ENCODE data around the gene P2RX2. TPM values are rescaled to one million over a fixed set of nuclear protein-coding genes. Genes with fewer than 3 reads are reported as not detected.

P2RX2 gene
- total RNA-seq, 2 donors from 2014 or later = not detected

DNA sequence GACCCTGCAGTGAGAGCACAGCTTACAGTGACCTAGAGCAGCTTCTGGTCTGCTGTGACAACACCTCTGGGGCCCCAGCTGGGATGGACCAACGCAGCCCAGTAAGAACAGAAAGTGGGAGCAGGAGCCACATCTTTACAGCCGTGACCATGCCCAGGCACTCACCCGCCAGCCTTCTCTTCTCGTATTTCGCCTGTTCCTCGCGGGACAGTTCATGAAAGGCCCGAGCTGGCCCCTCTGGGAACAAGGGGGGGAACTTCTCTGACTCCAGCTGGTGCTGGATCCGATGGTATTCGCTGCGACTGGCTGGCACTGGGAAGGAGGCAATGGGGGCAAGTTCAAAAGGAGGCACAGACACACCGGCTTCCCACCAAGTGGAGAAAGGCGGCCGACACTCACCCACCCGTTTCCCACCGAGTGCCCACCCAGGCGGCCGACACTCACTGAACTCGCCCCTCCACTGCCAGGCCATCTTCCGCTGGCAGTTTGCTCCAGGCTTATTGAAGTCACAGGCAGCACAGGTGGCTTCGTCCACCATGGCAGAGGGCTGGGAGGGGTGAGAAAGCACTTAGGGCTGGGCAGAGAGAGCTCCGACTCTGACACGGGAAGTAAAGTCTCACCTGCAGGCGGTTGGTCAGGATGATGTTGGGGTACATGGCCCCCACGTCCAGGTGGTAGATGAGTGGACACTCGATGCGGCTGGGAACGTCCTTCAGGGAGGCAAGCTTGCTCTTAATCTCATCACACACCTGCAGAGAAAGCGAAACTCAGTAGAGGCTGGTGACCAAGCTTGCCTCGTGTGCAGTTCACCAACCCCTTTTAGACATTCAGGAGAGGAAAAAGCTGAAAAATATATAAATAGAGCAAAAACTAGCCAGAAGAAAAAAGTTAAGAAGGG lies 49.9 kb downstream of the P2RX2 start:
- DNase-seq (ENCODE audit: low spot score) (no peak), ATAC-seq (ENCODE audit: insufficient number of reproducible peaks, low FRiP score, low read depth) (no peak)
- H3K36me3 ChIP-seq = peaks cover 51% of the 10 kb centered on the region

DNA sequence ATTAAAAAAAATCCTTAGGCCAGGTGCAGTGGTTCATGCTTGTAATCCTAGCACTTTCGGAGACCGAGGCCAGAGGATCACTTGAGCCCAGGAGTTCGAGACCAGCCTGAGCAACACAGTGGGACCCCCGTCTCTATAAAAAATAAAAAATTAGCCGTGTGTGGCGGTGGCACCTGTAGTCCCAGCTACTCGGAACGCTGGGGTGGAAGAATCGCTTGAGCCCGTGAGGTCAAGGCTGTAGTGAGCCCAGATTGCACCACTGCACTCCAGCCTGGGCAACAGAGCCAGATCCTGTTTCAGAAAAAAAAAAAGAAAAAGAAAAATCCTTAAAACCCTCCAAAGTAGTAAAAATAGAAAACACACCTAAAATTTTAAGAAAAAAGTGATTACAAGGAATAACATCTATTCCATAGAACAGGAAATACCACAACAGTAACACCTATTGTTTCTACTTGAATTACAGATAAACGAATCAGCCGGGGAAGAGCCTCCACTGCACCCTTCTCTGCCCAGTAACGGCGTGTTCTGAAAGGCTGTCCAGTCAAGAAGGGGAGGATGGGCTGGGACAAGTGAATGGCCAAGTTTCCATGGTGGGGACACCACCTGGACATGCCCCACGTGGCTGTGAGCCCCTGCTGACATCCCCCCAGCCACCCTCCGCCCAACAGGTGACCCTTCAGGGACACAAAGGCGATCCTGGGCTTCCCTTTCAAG lies 50.7 kb downstream of the P2RX2 start:
- Histone ChIP-seq H3K36me3 (peaks cover 44% of the 10 kb centered on the region), H3K27ac (no peak overlapping the region), H3K4me3 (no peak overlapping the region), H3K27me3 (replicated peaks; ENCODE audit: insufficient read depth) (no peaks in the 10 kb centered on the region), H3K9me3 (no peaks in the 10 kb centered on the region), H3K4me1 (ENCODE audit: control insufficient read depth in 1 of 2, low read depth in 2 of 2) (no peaks in the 10 kb centered on the region)
- ATAC-seq (ENCODE audit: insufficient number of reproducible peaks, low FRiP score, low read depth) = no peak
- no peak for DNase-seq (ENCODE audit: low spot score)
- TF ChIP-seq CTCF (IDR thresholded peaks at IDR 0.05) = no peak

More for the DNA sequence above, 49.9 kb downstream of the P2RX2 start:
- no peaks in the 10 kb centered on the region for H3K4me1 ChIP-seq (ENCODE audit: control insufficient read depth in 1 of 2, low read depth in 2 of 2)
- no peak for TF ChIP-seq CTCF (IDR thresholded peaks at IDR 0.05)
- no peak overlapping the region for H3K4me3 ChIP-seq
- no peaks in the 10 kb centered on the region for H3K27me3 ChIP-seq (replicated peaks; ENCODE audit: insufficient read depth)
- no peaks in the 10 kb centered on the region for H3K9me3 ChIP-seq
- H3K27ac ChIP-seq = no peak overlapping the region

Other genes with a start within 250 kb of the P2RX2 start
- gene FBRSL1, start 128.6 kb upstream of the P2RX2 start, total RNA-seq = 10 to 100 TPM; 20.2 to 22.5 TPM
- gene LRCOL1, start 8.2 kb upstream of the P2RX2 start, total RNA-seq = not detected
- 10 to 100 TPM; 41.3 to 45.7 TPM for gene POLE, start 68.6 kb downstream of the P2RX2 start, total RNA-seq
- 10 to 100 TPM; 56.9 to 62.7 TPM for gene PXMP2, start 68.8 kb downstream of the P2RX2 start, total RNA-seq
- gene PGAM5, start 92.1 kb downstream of the P2RX2 start, total RNA-seq = 10 to 100 TPM; 21.5 to 24.2 TPM
- gene ANKLE2, start 143.1 kb downstream of the P2RX2 start, total RNA-seq = 100 to 1,000 TPM in 1 of 2 donors, 10 to 100 TPM in 1; 78.0 to 104 TPM
- 100 to 1,000 TPM; 125 to 137 TPM for gene GOLGA3, start 210.1 kb downstream of the P2RX2 start, total RNA-seq